Stimulated activated CD4-positive, alpha-beta T cell treated with anti-CD3 and anti-CD28 coated beads, Interleukin-15, amount 100 ng/mL, for 48 hours (primary cell): ENCODE results near the gene WDR83.
"Not testable (repeated sequence)": the region's sequence is repeated elsewhere in the genome, so short reads cannot be mapped to it uniquely, and the experiment has no call there.

Experiments
- DNase-seq, 2 donors: peaks; one replicate each; pipeline ENCODE4 v3.0.0-alpha.2; 2020; ENCODE audit warnings: low read depth in 2 of 2

The WDR83 gene

GRCh38 chr19:12687496-12688196 lies 21.0 kb downstream of the WDR83 start, which contains the start of gene GNG14:
GNG14 (plus strand) TSS chr19:12687998; CDS start chr19:12688049, 51 bp downstream.
- no peak for DNase-seq

- DNase-seq: no peak
These were observed 22.4 kb downstream of the WDR83 start for GRCh38 chr19:12689012-12689411.

- no peak for DNase-seq
These were observed 23.1 kb downstream of the WDR83 start for GRCh38 chr19:12689581-12690216.

- no peak for DNase-seq
These were observed 26.4 kb downstream of the WDR83 start for GRCh38 chr19:12692960-12693359.

GRCh38 chr19:12694641-12695040 lies 28.0 kb downstream of the WDR83 start:
- DNase-seq: no peak

GRCh38 chr19:12695096-12695495 lies 28.5 kb downstream of the WDR83 start:
- no peak for DNase-seq

GRCh38 chr19:12695514-12695913 lies 28.9 kb downstream of the WDR83 start:
- DNase-seq: no peak

GRCh38 chr19:12695997-12696365 lies 29.4 kb downstream of the WDR83 start:
- DNase-seq: no peak

GRCh38 chr19:12696366-12697335 lies 30.0 kb downstream of the WDR83 start, which contains the start of gene FBXW9:
FBXW9 (minus strand) TSS chr19:12696631; CDS start chr19:12696581, 50 bp downstream.
- peak; percentile 95 to 96 for DNase-seq

- DNase-seq: not testable (repeated sequence)
These were observed 30.8 kb downstream of the WDR83 start for GRCh38 chr19:12697425-12697824.

- DNase-seq: no peak
These were observed 31.5 kb downstream of the WDR83 start for GRCh38 chr19:12698138-12698537.

GRCh38 chr19:12701596-12702282 lies 35.1 kb downstream of the WDR83 start:
- DNase-seq: no peak

- DNase-seq: no peak
These were observed 36.4 kb downstream of the WDR83 start for GRCh38 chr19:12703046-12703445.

- no peak for DNase-seq
These were observed 38.6 kb downstream of the WDR83 start for GRCh38 chr19:12705169-12705568.

- DNase-seq: no peak
These were observed 39.2 kb downstream of the WDR83 start for GRCh38 chr19:12705654-12706331.

- DNase-seq: no peak
These were observed 39.7 kb downstream of the WDR83 start for GRCh38 chr19:12706332-12706718.

- no peak for DNase-seq
These were observed 42.0 kb downstream of the WDR83 start for GRCh38 chr19:12708641-12709040.

GRCh38 chr19:12711187-12711586 lies 44.6 kb downstream of the WDR83 start:
- DNase-seq: no peak

GRCh38 chr19:12712077-12712476 lies 45.5 kb downstream of the WDR83 start:
- not testable (repeated sequence) for DNase-seq

GRCh38 chr19:12713304-12713703 lies 46.7 kb downstream of the WDR83 start:
- DNase-seq: not testable (repeated sequence)

GRCh38 chr19:12715102-12715501 lies 48.5 kb downstream of the WDR83 start:
- no peak for DNase-seq
